GM15510 (cell line): ENCODE data around the gene SBNO2.

Source experiments
- POLR2A ChIP-seq: IDR thresholded peaks from 3 replicates; pipeline ENCODE4 v1.6.1; 2011; ENCODE audit warnings: borderline replicate concordance; ENCODE audit not compliant: insufficient read length; ENCODE audit errors: extremely low read depth

Gene SBNO2

GRCh38 chr19:1128106-1128505 lies 46.0 kb downstream of the SBNO2 start:
- TF ChIP-seq POLR2A, result no peak

GRCh38 chr19:1126984-1127760 lies 46.9 kb downstream of the SBNO2 start:
- no peak for TF ChIP-seq POLR2A

- TF ChIP-seq POLR2A, result no peak
These were observed 48.2 kb downstream of the SBNO2 start for GRCh38 chr19:1125601-1126467.

- no peak for TF ChIP-seq POLR2A
These were observed 50.0 kb downstream of the SBNO2 start for GRCh38 chr19:1123885-1124677.

- no peak for TF ChIP-seq POLR2A
These were observed 50.7 kb downstream of the SBNO2 start for GRCh38 chr19:1123381-1123780.

GRCh38 chr19:1122972-1123363 lies 51.1 kb downstream of the SBNO2 start:
- no peak for TF ChIP-seq POLR2A

- TF ChIP-seq POLR2A, result no peak
These were observed 51.8 kb downstream of the SBNO2 start for GRCh38 chr19:1122021-1122971.

GRCh38 chr19:1121395-1121794 lies 52.7 kb downstream of the SBNO2 start:
- TF ChIP-seq POLR2A, result no peak

GRCh38 chr19:1119475-1120217 lies 54.4 kb downstream of the SBNO2 start:
- TF ChIP-seq POLR2A, result no peak

GRCh38 chr19:1118999-1119398 lies 55.1 kb downstream of the SBNO2 start:
- no peak for TF ChIP-seq POLR2A

- no peak for TF ChIP-seq POLR2A
These were observed 56.4 kb downstream of the SBNO2 start for GRCh38 chr19:1117654-1118053.

- no peak for TF ChIP-seq POLR2A
These were observed 57.1 kb downstream of the SBNO2 start for GRCh38 chr19:1116726-1117581.

GRCh38 chr19:1115646-1116420 lies 58.2 kb downstream of the SBNO2 start:
- no peak for TF ChIP-seq POLR2A
